Fibroblast of lung (primary cell): ENCODE measurements around the gene PKDCC. TPM values are rescaled to one million over a fixed set of nuclear protein-coding genes. Genes with fewer than 3 reads are reported as not detected.
A peak's percentile ranks its signal among the peaks of the same experiment; 100 is the strongest.

Experiments used
- DNase-seq, 2 donors: peaks; one replicate each; pipeline versions ENCODE4 v3.0.0 to v3.0.0-alpha.2; 2010; ENCODE audit warnings: low read depth in 2 of 2
- H2AFZ ChIP-seq: 2 replicates; pipeline ENCODE4 v1.5.1; 2012; ENCODE audit warnings: low read length, control low read depth, inconsistent platforms
- H3K27ac ChIP-seq: 2 replicates; pipeline ENCODE4 v1.5.1; 2011; ENCODE audit warnings: low read length, control low read depth; ENCODE audit not compliant: insufficient read depth
- H3K27me3 ChIP-seq: 2 replicates; pipeline ENCODE4 v1.5.1; 2011; ENCODE audit warnings: mild to moderate bottlenecking, low read length; ENCODE audit not compliant: control insufficient read depth, insufficient read depth
- H3K36me3 ChIP-seq: 2 replicates; pipeline ENCODE4 v1.5.1; 2011; ENCODE audit warnings: low read length; ENCODE audit not compliant: control insufficient read depth, insufficient read depth
- H3K4me1 ChIP-seq: 2 replicates; pipeline ENCODE4 v1.5.1; 2011; ENCODE audit warnings: low read length; ENCODE audit not compliant: control insufficient read depth, insufficient read depth; ENCODE audit errors: extremely low read depth
- H3K4me2 ChIP-seq: 2 replicates; pipeline ENCODE4 v1.5.1; 2011; ENCODE audit warnings: low read length, control low read depth; ENCODE audit not compliant: insufficient read depth; ENCODE audit errors: extremely low read depth
- H3K4me3 ChIP-seq, 4 experiments: fragments of 200-600 bp in 1 of 4; sonication (generic) in 1 of 4; replicated peaks in 1 of 4; 2 replicates each; pipeline ENCODE4 v1.5.1; 2011 to 2016; ENCODE audit warnings: low read length in 4 of 4, low read depth in 3 of 4, mild to moderate bottlenecking in 3 of 4, control low read depth in 2 of 4, inconsistent platforms in 1 of 4, mixed read lengths in 1 of 4; ENCODE audit not compliant: insufficient read depth in 1 of 4; ENCODE audit errors: control extremely low read depth in 1 of 4
- H3K79me2 ChIP-seq: 2 replicates; pipeline ENCODE4 v1.5.1; 2012; ENCODE audit warnings: mild to moderate bottlenecking, low read length, inconsistent platforms; ENCODE audit not compliant: control insufficient read depth, insufficient read depth
- H3K9ac ChIP-seq: 2 replicates; pipeline ENCODE4 v1.5.1; 2011; ENCODE audit warnings: mild to moderate bottlenecking, low read length, control low read depth; ENCODE audit not compliant: insufficient read depth
- H3K9me3 ChIP-seq: 2 replicates; pipeline ENCODE4 v1.5.1; 2012; ENCODE audit warnings: low read depth, low read length; ENCODE audit not compliant: control insufficient read depth, insufficient read depth
- H4K20me1 ChIP-seq: 2 replicates; pipeline ENCODE4 v1.5.1; 2011; ENCODE audit warnings: low read length; ENCODE audit not compliant: control insufficient read depth, insufficient read depth; ENCODE audit errors: extremely low read depth
- CTCF ChIP-seq, 2 donors: IDR thresholded peaks in 1 of 2; conservative IDR thresholded peaks in 1 of 2; 1 replicate in 1 of 2; 2 replicates in 1 of 2; pipeline ENCODE4 v1.5.1; 2011 to 2012; ENCODE audit warnings: low read length in 2 of 2, control low read depth in 1 of 2, inconsistent platforms in 1 of 2, low read depth in 1 of 2, mild to moderate bottlenecking in 1 of 2
- EZH2 ChIP-seq: IDR thresholded peaks from 2 replicates; pipeline ENCODE4 v1.5.1; 2012; ENCODE audit warnings: low read length, control low read depth, mild to moderate bottlenecking; ENCODE audit errors: missing control alignments
- polyA plus RNA-seq, 2 donors: library from polyadenylated mRNA; depleted of rRNA in 1 of 2; stranded (reverse) in 1 of 2; unstranded in 1 of 2; fragments of >200 nt; gene quantifications; 2 replicates each; pipeline ENCODE4 v1.2.1, GENCODE V29; 2011 to 2012; ENCODE audit warnings: missing spikeins in 1 of 2
- total RNA-seq: library from RNA; depleted of rRNA; stranded (reverse); fragments of >200 nt; gene quantifications from 2 replicates; pipeline ENCODE4 v1.2.1, GENCODE V29; 2014

The PKDCC gene
- total and polyA plus RNA-seq, 2 donors (not counting 1 experiment from before 2014, with no cell fraction given) = 48.4 to 63.9 TPM

GRCh38 chr2:42100683-42101205, 52.9 kb downstream of the PKDCC start:
- no peak overlapping the region for H3K4me3 ChIP-seq

GRCh38 chr2:42101206-42102023, 53.6 kb downstream of the PKDCC start:
- Histone ChIP-seq H3K36me3 (no peaks in the 10 kb centered on the region), H3K79me2 (no peaks in the 10 kb centered on the region), H3K27me3 (no peaks in the 10 kb centered on the region), H3K4me1 (peaks cover 14% of the 10 kb centered on the region), H4K20me1 (no peaks in the 10 kb centered on the region), H3K4me3 (peak overlapping the region in 1 of 4 experiments; percentile 27), H3K9ac (no peak overlapping the region), H3K4me2 (peak overlapping the region; percentile 82), H2AFZ (no peak overlapping the region), H3K27ac (peak overlapping the region; percentile 46), H3K9me3 (no peaks in the 10 kb centered on the region)
- TF ChIP-seq EZH2 = no peak
- no peak for TF ChIP-seq CTCF (conservative IDR thresholded peaks at IDR 0.05 in 1 of 2, IDR thresholded peaks at IDR 0.05 in 1 of 2; ENCODE audit: low read depth in 1 of 2, low read length in 2 of 2)
- DNase-seq = peak; percentile 47 to 88

More at GRCh38 chr2:42100683-42101205, 52.9 kb downstream of the PKDCC start:
- Histone ChIP-seq H4K20me1 (no peaks in the 10 kb centered on the region), H2AFZ (no peak overlapping the region), H3K9me3 (no peaks in the 10 kb centered on the region), H3K27ac (peak overlapping the region; percentile 34), H3K4me1 (peaks cover 14% of the 10 kb centered on the region), H3K27me3 (no peaks in the 10 kb centered on the region), H3K4me2 (no peak overlapping the region), H3K79me2 (no peaks in the 10 kb centered on the region), H3K9ac (no peak overlapping the region), H3K36me3 (no peaks in the 10 kb centered on the region)
- TF ChIP-seq EZH2 (no peak), CTCF (conservative IDR thresholded peaks at IDR 0.05 in 1 of 2, IDR thresholded peaks at IDR 0.05 in 1 of 2; ENCODE audit: low read depth in 1 of 2, low read length in 2 of 2) (no peak)
- DNase-seq = no peak

GRCh38 chr2:42102024-42102590, 54.3 kb downstream of the PKDCC start:
- H3K79me2 ChIP-seq = no peaks in the 10 kb centered on the region
- H3K4me1 ChIP-seq = peaks cover 14% of the 10 kb centered on the region
- peak overlapping the region in 1 of 4 experiments; percentile 27 for H3K4me3 ChIP-seq
- peak overlapping the region; percentile 46 for H3K27ac ChIP-seq
- no peaks in the 10 kb centered on the region for H3K36me3 ChIP-seq
- peak; percentile 80 to 92 for DNase-seq
- peak overlapping the region; percentile 82 for H3K4me2 ChIP-seq
- H3K27me3 ChIP-seq = no peaks in the 10 kb centered on the region
- no peaks in the 10 kb centered on the region for H4K20me1 ChIP-seq
- H3K9me3 ChIP-seq = no peaks in the 10 kb centered on the region
- peak overlapping the region; percentile 1 for H2AFZ ChIP-seq
- no peak for TF ChIP-seq CTCF (conservative IDR thresholded peaks at IDR 0.05 in 1 of 2, IDR thresholded peaks at IDR 0.05 in 1 of 2; ENCODE audit: low read depth in 1 of 2, low read length in 2 of 2)
- no peak for TF ChIP-seq EZH2
- H3K9ac ChIP-seq = peak overlapping the region; percentile 44
